ENCODE measurements around the gene DUOXA1. TPM values are rescaled to one million over a fixed set of nuclear protein-coding genes. Genes with fewer than 3 reads are reported as not detected.

Gene DUOXA1
- total RNA-seq, 2 donors from 2014 or later = 17.6 to 38.8 TPM

Other genes starting within 250 kb of the DUOXA1 start
- gene TERB2, start 173.2 kb downstream of the DUOXA1 start, total RNA-seq = 1 to 10 TPM in 1 of 2 donors, not detected in 1; 5.0 TPM
- gene SORD, start 106.7 kb downstream of the DUOXA1 start, total RNA-seq = 100 to 1,000 TPM; 197 to 593 TPM
- gene DUOX2, start 15.7 kb downstream of the DUOXA1 start, total RNA-seq = 1 to 10 TPM; 2.3 to 2.5 TPM
- gene DUOXA2, start 15.6 kb downstream of the DUOXA1 start, total RNA-seq = not detected
- 10 to 100 TPM; 18.4 to 32.1 TPM for gene DUOX1, start 115 bp upstream of the DUOXA1 start, total RNA-seq
- gene SHF, start 58.1 kb upstream of the DUOXA1 start, total RNA-seq = 10 to 100 TPM; 11.2 to 13.7 TPM
- under 1 TPM in 1 of 2 donors, not detected in 1; 0.51 TPM for gene SLC28A2, start 122.4 kb upstream of the DUOXA1 start, total RNA-seq
- 100 to 1,000 TPM in 1 of 2 donors, 10 to 100 TPM in 1; 12.9 to 254 TPM for gene GATM, start 248.7 kb upstream of the DUOXA1 start, total RNA-seq

All from prostate gland (tissue), 2 donors.